ENCODE data around the gene RPAIN. TPM values are rescaled to one million over a fixed set of nuclear protein-coding genes. Genes with fewer than 3 reads are reported as not detected.

The RPAIN gene
- polyA plus RNA-seq, 1 donor = 52.3 TPM

Other genes with a start within 250 kb of the RPAIN start
- 9.0 TPM for gene ZNF594, start 228.3 kb upstream of the RPAIN start, polyA plus RNA-seq (ENCODE audit: insufficient read length)
- gene SCIMP, start 185.3 kb upstream of the RPAIN start, polyA plus RNA-seq (ENCODE audit: insufficient read length) = 1.6 TPM
- gene RABEP1, start 137.9 kb upstream of the RPAIN start, polyA plus RNA-seq (ENCODE audit: insufficient read length) = 47.7 TPM
- 50.6 TPM for gene NUP88, start 520 bp upstream of the RPAIN start, polyA plus RNA-seq (ENCODE audit: insufficient read length)
- gene C1QBP, start 19.0 kb downstream of the RPAIN start, polyA plus RNA-seq (ENCODE audit: insufficient read length) = 111 TPM
- 13.6 TPM for gene DHX33, start 48.8 kb downstream of the RPAIN start, polyA plus RNA-seq (ENCODE audit: insufficient read length)
- gene DERL2, start 66.0 kb downstream of the RPAIN start, polyA plus RNA-seq (ENCODE audit: insufficient read length) = 43.8 TPM
- 23.4 TPM for gene MIS12, start 66.4 kb downstream of the RPAIN start, polyA plus RNA-seq (ENCODE audit: insufficient read length)
- gene NLRP1, start 164.3 kb downstream of the RPAIN start, polyA plus RNA-seq (ENCODE audit: insufficient read length) = 67.6 TPM

All from hindlimb muscle (tissue), 1 donor.